Cerebellar cortex (tissue), 1 donor: ENCODE data around the gene SARM1.
"Not testable (repeated sequence)": the region's sequence is repeated elsewhere in the genome, so short reads cannot be mapped to it uniquely, and the experiment has no call there.

Source experiments
- DNase-seq: peaks from one replicate; pipeline ENCODE4 v3.0.0-alpha.2; 2015; ENCODE audit warnings: low spot score

SARM1 gene

DNA sequence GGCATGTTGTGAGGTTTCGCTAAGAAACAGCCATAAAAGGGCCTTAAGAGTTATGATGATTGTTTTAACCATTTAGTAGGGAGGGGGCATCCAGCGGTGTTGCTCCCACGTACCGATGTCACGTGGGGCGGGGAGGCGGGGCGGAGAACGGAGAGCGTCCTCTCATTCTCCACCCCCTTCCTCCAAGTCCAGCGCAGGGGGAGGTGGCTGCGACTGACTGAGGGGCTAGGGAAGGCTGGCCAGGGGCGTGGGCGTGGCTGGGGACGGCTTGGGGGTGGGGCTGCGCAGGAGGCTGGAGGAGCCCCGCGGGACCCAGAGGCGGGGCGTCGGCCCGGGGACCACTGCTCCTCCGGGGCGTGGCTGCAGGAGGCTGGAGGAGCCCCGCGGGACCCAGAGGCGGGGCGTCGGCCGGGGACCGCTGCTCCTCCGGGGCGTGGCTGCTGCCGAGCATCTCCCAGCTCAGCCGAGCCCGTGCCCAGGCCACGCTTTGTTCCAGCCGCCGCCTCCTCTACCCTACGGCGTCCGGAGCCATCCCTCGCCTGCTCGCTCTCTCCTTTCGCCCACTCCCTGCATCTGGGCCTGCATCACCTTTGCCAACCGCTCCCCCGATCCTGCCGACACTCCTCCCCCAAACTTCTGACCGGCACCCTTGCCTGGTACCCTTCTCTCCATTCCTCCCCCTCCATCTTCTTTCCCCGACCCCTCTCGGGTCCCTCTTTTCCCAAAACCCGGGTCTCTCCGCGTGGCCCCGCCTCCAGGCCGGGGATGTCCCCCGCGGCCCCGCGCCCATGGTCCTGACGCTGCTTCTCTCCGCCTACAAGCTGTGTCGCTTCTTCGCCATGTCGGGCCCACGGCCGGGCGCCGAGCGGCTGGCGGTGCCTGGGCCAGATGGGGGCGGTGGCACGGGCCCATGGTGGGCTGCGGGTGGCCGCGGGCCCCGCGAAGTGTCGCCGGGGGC lies at the start of gene SARM1:
Gene SARM1, plus strand, starts transcription at position 450 of the 958 bp plus-strand sequence. Its CDS starts 339 bp downstream, at position 789.
- peak; percentile 92 for DNase-seq

- no peak for DNase-seq
Measured at GRCh38 chr17:28324267-28324745, 47.2 kb upstream of the SARM1 start.

DNA sequence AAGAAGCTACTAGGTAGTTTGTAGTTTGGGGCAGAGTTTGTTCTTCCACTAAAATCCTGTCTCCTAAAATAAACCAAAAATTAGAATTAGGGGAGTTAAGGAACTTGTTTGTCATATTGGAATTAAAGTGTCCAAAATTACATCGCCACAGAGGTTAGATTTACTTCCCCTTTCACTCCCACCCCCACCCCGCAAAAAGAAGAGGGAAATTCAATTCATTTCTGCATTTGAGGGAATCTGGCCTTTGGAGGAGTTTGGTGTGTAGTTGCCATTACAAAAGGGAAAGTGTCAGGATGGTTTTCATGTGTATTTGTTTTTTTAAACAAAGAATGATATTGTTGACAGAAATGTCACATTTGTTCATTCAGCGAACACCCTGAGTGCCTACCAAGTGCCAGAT lies 46.7 kb upstream of the SARM1 start:
- DNase-seq = no peak

GRCh38 chr17:28325211-28325610 lies 46.3 kb upstream of the SARM1 start:
- peak; percentile 60 for DNase-seq

- no peak for DNase-seq
Measured at GRCh38 chr17:28326114-28326513, 45.4 kb upstream of the SARM1 start.

DNA sequence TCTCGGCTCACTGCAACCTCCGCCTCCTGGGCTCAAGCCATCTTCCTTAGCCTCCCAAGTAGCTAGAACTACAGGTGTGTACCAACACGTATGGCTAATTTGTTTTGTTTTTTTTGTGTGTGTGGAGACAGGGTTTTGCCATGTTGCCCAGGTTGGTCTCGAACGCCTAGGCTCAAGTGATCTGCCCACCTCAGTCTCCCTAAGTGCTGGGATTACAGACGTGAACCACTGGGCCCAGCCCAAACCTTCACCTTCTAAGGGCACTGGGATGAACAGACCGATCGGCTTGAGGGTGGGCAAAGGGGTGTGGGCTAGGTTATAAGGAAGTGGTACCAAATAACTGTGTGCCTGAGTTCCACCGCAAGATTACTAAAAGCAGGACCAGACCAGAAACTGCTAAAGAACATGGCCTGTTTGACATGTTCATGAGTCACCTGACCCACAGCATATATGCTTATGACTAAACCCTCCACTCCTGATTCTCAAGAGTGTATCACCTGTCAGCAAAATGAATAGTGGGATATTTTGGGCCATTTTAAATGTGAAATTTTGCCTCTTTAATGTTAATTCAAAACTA lies 44.4 kb upstream of the SARM1 start:
- DNase-seq = no peak

DNA sequence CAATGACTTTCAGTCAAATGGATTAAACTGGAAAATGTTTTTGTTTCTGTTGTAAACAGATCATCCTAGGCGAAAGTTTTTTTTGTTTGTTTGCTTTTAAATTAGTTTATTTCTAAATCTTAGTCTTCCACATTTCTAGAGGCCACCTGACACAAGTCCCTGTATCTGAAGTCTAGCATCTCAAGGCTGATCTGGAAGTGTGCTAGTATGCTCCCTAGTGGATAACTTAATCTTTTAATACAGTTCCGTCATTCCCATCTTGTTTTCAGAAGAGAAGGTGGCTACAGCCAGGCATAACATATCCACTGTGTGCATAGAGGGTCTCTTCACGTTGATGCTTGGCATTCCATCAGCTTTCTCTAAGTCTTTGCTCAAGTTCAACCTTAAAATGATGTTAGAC lies 43.8 kb upstream of the SARM1 start:
- DNase-seq = no peak

- no peak for DNase-seq
Measured at GRCh38 chr17:28328325-28328724, 43.2 kb upstream of the SARM1 start.

GRCh38 chr17:28330671-28331070 lies 40.8 kb upstream of the SARM1 start:
- no peak for DNase-seq

DNA sequence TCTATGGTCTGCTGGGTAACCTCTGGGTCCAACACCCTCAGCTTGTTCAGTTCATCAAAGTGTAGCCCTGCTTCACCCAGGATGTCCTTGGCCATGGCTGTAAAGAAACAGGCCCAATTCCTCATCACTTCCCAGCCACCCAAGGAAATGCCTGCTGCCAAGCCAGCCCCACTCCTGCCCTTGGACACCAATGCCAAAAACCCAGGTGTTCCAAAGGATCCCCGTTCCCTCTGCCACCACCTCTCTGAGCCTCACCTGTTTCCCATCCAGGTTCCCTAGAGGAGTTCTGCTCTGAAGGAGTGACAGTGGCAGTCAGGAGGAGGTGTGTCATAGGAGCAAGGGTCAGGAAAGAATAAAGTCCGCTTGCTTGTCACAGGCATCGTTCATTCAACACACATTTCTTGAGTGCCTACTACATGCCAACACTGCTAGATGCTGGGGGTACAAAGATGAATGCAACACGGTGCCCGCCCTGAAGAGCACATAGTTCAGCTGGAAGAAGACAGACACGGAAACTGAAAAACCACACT lies 39.5 kb upstream of the SARM1 start:
- DNase-seq = no peak

DNA sequence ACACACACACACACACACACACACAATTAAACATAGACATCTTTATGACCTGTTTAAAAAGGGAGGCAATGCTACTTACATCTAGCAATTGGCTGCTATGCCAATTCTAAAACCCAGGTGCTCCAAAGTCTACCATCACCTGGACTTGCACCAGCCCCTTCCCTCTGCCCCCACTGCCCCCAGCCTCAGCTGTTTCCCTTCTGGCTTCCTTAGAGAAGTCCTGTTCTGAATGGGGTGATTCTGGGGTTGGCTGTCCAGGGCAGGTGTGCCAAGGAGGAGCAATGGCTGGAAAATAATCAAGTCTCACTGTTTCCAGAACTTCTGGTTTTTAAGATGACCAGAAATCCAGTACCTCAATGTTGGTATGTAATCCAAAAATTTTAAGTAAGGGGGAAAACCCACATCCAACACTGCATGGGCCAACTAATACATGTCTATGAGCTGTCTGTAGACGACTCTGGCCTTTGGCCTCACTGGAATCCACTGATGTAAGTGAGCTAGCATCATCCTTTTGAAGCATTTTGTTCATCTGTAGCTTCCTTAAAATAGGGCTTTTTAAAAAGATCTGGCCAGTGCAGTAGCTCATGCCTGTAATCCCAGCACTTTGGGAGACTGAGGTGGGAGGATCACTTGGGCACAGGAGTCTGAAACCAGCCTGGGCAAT lies 38.3 kb upstream of the SARM1 start:
- no peak for DNase-seq

DNA sequence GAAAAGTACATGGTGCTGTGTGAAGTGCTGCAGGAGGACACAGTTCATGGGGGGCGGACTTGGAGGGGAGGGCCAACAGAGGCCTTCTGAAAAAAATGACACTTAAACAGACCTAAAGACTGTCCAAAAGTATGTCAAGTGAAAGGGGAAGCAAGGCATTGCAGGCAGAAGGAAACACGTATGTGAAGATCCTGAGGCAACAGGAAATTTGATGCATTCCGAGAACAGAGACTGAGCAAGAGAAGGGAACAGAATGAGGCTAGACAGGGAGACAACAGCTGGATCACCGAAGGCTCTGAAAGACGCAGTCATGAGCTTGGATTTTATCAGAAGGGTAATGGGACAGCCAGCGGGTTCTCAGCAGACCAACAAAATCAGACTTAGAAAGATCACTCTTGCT lies 37.3 kb upstream of the SARM1 start:
- DNase-seq = no peak

DNA sequence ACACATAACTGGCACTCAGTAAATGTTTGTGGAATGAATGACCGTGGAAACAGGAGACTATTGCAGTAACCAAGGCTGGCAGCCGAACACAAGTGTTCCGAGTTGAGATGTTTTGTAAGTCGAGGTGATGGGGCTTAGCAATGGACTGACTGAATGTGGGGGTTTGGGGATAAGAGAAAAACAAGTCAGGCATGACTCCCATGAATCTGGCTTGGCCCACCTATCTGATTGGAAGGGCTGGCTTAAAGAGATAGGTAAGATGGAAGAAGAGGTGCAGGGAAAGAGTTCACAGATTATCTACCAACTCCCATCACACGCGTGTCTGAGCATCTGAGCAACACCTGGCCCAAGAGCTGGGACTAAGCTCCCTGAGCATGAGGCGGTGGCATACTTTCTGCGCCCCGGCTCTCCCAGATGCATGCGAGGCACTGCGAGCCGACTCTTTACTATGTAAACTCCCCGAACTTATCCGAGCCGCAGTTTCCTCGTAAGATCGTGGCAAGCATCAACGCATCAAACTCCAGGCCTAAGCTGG lies 36.8 kb upstream of the SARM1 start:
- DNase-seq = peak; percentile 13

- peak; percentile 100 for DNase-seq
Measured at GRCh38 chr17:28335201-28335958, 36.1 kb upstream of the SARM1 start, which contains the start of the genes IFT20 and TNFAIP1. TSS of gene IFT20 (minus strand) at chr17:28335472. CDS start at chr17:28331985, 3,487 bp downstream. TSS of gene TNFAIP1 (plus strand) at chr17:28335761. CDS start at chr17:28339522, 3,761 bp downstream.

DNA sequence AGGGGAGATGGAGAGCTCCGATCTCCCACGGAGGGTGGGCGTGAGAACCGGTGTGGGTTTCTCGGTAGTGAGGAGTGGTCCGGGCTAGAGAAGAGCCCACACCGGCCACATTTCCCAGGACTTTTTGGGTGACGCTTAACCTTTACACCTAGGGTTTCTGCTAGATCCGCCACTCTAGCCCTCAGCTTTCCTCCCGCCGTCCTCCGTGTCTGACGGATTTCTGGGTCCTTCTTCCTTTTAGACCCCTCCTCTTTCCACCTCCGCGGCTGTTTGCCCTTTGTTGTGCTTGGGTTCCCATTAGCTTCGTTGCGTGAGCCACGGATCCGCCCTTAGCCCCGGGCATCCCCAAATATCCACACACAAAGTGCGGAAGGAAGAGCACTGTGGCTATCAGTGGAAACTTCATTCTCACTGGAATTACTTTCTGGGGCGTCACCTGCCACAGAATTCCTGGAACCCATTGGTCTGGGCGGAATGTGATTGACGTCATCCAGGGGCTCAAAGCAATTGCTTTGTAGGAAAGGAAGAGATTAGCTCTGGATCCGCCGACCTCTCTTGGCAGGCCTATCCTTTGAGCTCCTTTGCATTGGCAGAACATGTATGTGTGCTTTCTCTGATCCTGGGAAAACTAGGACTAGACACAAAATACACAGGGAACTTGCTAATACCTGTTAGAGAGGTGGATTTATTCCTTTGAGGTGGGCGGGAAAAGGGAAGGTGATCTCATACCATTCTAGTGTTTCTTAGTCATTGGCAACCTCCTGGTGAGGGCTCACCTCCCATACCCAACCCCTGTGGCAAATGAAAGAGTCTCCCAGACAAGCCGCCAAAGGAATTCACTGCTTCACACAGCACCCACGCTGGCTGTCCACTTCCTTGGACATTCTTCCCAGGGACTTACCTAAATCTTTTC lies 35.3 kb upstream of the SARM1 start:
- DNase-seq = peak; percentile 67

DNA sequence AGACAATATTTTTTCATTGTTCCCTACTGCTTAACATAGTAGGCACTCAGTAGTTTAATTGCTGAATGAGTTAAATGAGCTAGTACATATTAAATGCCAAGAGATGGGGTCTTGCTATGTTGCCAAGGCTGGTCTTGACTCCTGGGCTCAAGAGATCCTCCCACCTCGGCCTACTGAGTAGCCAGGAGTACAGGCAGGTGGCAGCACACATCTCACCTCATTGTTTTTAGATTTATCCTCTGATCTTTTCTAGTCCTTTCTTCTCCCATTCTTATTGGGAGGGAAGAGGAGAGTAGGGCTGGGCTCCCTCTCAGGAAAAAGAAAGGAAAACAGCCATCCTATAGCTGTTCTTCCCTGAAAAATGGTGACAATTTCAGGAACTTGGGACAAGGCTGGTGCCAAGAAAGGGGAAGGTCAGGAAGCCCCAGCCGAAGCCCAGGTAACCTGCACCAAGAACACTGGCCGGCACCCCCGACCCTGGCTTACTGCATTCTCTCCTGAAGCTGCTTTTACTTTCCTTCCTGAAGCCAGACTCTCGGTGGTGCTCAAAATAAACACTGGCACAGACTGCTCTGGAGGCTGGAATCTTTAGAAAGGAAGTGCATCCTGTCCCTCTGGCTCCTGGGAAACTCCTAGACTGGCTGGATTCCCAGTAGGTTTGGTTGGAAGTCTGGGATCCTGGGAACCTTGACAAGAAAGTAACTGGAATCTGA lies 33.3 kb upstream of the SARM1 start:
- DNase-seq = no peak

GRCh38 chr17:28338769-28339212 lies 32.7 kb upstream of the SARM1 start:
- DNase-seq = not testable (repeated sequence)

DNA sequence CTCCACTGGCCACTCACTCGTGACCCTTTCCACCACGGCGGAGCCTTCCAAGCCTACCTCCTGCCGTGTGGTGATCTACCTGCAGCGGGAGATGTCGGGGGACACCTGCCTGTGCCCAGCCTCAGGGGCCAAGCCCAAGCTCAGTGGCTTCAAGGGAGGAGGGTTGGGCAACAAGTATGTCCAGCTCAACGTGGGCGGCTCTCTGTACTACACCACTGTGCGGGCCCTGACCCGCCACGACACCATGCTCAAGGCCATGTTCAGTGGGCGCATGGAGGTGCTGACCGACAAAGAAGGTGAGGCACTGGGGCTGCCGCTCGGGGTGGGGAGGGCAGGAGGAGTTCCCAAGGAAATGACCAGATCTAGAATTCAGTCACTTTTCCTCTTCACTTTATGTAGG lies 32.1 kb upstream of the SARM1 start:
- no peak for DNase-seq

GRCh38 chr17:28340374-28340773 lies 31.1 kb upstream of the SARM1 start:
- no peak for DNase-seq
